Osteoblast (primary cell): ENCODE measurements around the gene SLC1A4. TPM values are rescaled to one million over a fixed set of nuclear protein-coding genes. Genes with fewer than 3 reads are reported as not detected.

ENCODE experiments used
- DNase-seq: peaks from one replicate; pipeline ENCODE4 v3.0.0; 2011; ENCODE audit warnings: low spot score, mixed read lengths; ENCODE audit not compliant: insufficient read length; ENCODE audit errors: missing footprints
- H2AFZ ChIP-seq: 2 replicates; pipeline ENCODE4 v1.6.0; 2011; ENCODE audit warnings: mild to moderate bottlenecking, low read length
- H3K27ac ChIP-seq: 2 replicates; pipeline ENCODE4 v1.5.1; 2011; ENCODE audit warnings: mild to moderate bottlenecking, low read depth, low read length, moderate library complexity
- H3K27me3 ChIP-seq: 2 replicates; pipeline ENCODE4 v1.6.0; 2012; ENCODE audit warnings: mild to moderate bottlenecking, control low read depth, inconsistent platforms, low read length, moderate library complexity; ENCODE audit not compliant: insufficient read depth
- H3K36me3 ChIP-seq: 2 replicates; pipeline ENCODE4 v1.5.1; 2011; ENCODE audit warnings: mild to moderate bottlenecking, low read length, control low read depth, moderate library complexity; ENCODE audit not compliant: insufficient read depth
- H3K4me1 ChIP-seq: 2 replicates; pipeline ENCODE4 v1.5.1; 2011; ENCODE audit warnings: mild to moderate bottlenecking, low read length, control low read depth, moderate library complexity; ENCODE audit not compliant: insufficient read depth
- H3K4me2 ChIP-seq: 2 replicates; pipeline ENCODE4 v1.6.0; 2011; ENCODE audit warnings: mild to moderate bottlenecking, low read length; ENCODE audit not compliant: insufficient read depth
- H3K4me3 ChIP-seq: fragments of 200-600 bp; sonication (generic); 3 replicates; pipeline ENCODE4 v1.5.1; 2012; ENCODE audit warnings: mild to moderate bottlenecking, low read length, inconsistent platforms; ENCODE audit not compliant: insufficient read depth
- H3K79me2 ChIP-seq: 2 replicates; pipeline ENCODE4 v1.6.0; 2012; ENCODE audit warnings: mild to moderate bottlenecking, low read length, control low read depth, inconsistent platforms; ENCODE audit not compliant: insufficient read depth
- H3K9me3 ChIP-seq: 2 replicates; pipeline ENCODE4 v1.5.1; 2011; ENCODE audit warnings: low read depth, low read length, control low read depth
- H4K20me1 ChIP-seq: 2 replicates; pipeline ENCODE4 v1.6.0; 2012; ENCODE audit warnings: mild to moderate bottlenecking, low read length, control low read depth; ENCODE audit not compliant: insufficient read depth
- total RNA-seq: library from RNA; depleted of rRNA; stranded (reverse); fragments of >200 nt; gene quantifications from 2 replicates; pipeline ENCODE4 v1.2.3, GENCODE V29; 2012
- TF ChIP-seq, protein P1 (sequence below): IDR thresholded peaks from 2 replicates; pipeline ENCODE4 v1.5.1; 2011; ENCODE audit warnings: mild to moderate bottlenecking, low read depth, low read length, moderate library complexity; ENCODE audit errors: extremely low read depth

SLC1A4 gene
- total RNA-seq, 1 donor = 49.2 TPM

- TF ChIP-seq, protein P1, sequence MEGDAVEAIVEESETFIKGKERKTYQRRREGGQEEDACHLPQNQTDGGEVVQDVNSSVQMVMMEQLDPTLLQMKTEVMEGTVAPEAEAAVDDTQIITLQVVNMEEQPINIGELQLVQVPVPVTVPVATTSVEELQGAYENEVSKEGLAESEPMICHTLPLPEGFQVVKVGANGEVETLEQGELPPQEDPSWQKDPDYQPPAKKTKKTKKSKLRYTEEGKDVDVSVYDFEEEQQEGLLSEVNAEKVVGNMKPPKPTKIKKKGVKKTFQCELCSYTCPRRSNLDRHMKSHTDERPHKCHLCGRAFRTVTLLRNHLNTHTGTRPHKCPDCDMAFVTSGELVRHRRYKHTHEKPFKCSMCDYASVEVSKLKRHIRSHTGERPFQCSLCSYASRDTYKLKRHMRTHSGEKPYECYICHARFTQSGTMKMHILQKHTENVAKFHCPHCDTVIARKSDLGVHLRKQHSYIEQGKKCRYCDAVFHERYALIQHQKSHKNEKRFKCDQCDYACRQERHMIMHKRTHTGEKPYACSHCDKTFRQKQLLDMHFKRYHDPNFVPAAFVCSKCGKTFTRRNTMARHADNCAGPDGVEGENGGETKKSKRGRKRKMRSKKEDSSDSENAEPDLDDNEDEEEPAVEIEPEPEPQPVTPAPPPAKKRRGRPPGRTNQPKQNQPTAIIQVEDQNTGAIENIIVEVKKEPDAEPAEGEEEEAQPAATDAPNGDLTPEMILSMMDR = peak; percentile 73
- Histone ChIP-seq H3K36me3 (no peaks in the 10 kb centered on the region), H3K4me2 (peak overlapping the region; percentile 77), H4K20me1 (peaks cover 24% of the 10 kb centered on the region), H3K79me2 (peaks cover 64% of the 10 kb centered on the region), H2AFZ (no peak overlapping the region), H3K9me3 (no peaks in the 10 kb centered on the region), H3K4me1 (peaks cover 35% of the 10 kb centered on the region), H3K27ac (peak overlapping the region; percentile 90), H3K27me3 (no peaks in the 10 kb centered on the region), H3K4me3 (peak overlapping the region; percentile 21)
- DNase-seq = peak; percentile 95
Measured at GRCh38 chr2:65064728-65065552, 75.7 kb downstream of the SLC1A4 start.

DNA sequence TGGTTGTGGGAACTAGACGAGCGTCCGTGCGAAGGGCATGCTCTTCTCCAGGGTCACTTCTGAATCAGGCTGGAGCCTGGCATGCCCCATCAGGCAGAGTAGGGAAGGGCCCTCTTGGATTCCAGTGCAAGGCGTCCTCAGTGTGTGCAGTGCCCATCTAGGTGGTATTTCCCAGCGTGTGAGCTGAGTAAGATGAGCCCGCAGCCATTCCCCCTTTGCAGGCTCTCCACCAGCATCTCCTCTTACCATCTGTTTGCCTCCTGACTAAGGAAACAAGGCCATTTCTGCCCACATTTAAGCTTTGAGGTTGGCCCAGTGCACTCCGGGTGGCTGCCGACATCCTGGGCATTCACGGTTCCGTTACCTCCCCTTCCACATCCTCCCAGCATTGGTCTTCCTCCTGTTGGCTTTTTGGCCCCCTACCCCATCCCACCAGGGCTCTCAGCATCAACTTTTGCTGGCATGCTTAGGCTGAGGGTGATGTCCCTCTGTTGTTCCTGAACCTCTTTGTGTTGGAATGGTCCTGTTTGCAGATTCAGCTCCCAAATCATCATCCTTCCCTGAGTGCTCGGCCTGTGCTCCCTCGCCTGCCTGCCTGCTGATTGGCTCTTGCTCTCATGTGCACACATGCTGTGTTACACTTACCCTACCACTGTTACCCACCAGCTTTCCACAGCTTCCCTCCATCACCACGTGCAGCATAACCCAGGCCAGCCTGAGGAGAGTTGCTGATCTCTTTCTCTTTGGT, 78.8 kb downstream of the SLC1A4 start:
- no peak overlapping the region for H3K27ac ChIP-seq
- no peak for DNase-seq
- H3K4me2 ChIP-seq = no peak overlapping the region
- no peaks in the 10 kb centered on the region for H3K9me3 ChIP-seq
- TF ChIP-seq, protein P1 = no peak
- H4K20me1 ChIP-seq = peaks cover 17% of the 10 kb centered on the region
- H3K4me3 ChIP-seq = no peak overlapping the region
- H3K27me3 ChIP-seq = no peaks in the 10 kb centered on the region
- H2AFZ ChIP-seq = no peak overlapping the region
- H3K79me2 ChIP-seq = peaks cover 40% of the 10 kb centered on the region
- peaks cover 18% of the 10 kb centered on the region for H3K36me3 ChIP-seq
- H3K4me1 ChIP-seq = peaks cover 41% of the 10 kb centered on the region

GRCh38 chr2:65069439-65069824, 80.2 kb downstream of the SLC1A4 start:
- DNase-seq = no peak
- Histone ChIP-seq H3K27me3 (no peaks in the 10 kb centered on the region), H2AFZ (no peak overlapping the region), H3K4me3 (no peak overlapping the region), H3K36me3 (peaks cover 32% of the 10 kb centered on the region), H3K79me2 (peaks cover 27% of the 10 kb centered on the region), H3K4me1 (peaks cover 31% of the 10 kb centered on the region), H3K4me2 (no peak overlapping the region), H4K20me1 (peaks cover 9% of the 10 kb centered on the region), H3K9me3 (no peaks in the 10 kb centered on the region), H3K27ac (peak overlapping the region; percentile 53)
- TF ChIP-seq, protein P1 = no peak
